Measurements from ENCODE around the gene SYNGR1. TPM values are rescaled to one million over a fixed set of nuclear protein-coding genes. Genes with fewer than 3 reads are reported as not detected.

The SYNGR1 gene
- polyA plus RNA-seq, 1 experiment: 65.6 TPM

- POLR2A ChIA-PET: no interaction called here
- Histone ChIP-seq H3K4me3 (ENCODE audit: low read depth, low read length) (no peak overlapping the region), H3K36me3 (ENCODE audit: control insufficient read depth, insufficient read depth, low read length) (peaks cover 42% of the 10 kb centered on the region), H3K27me3 (ENCODE audit: control insufficient read depth, insufficient read depth, low read length) (no peaks in the 10 kb centered on the region)
- CTCF ChIA-PET: interaction anchor here (1.0 to 3.1 kb wide), 2 partner anchors 9 to 110 kb away, joined by 3 to 10 read pairs; no protein-coding TSS in a partner anchor
- no peak for TF ChIP-seq CTCF (IDR thresholded peaks at IDR 0.05; ENCODE audit: insufficient read depth, low read depth, low read length)
- no peak for DNase-seq (ENCODE audit: low read depth)
Observed at GRCh38 chr22:39418696-39419095, 68.9 kb downstream of the SYNGR1 start.

- POLR2A ChIA-PET: no interaction called here
Observed at GRCh38 chr22:39419096-39419495, 69.3 kb downstream of the SYNGR1 start.

GRCh38 chr22:39419911-39420310 lies 70.1 kb downstream of the SYNGR1 start:
- no peak for DNase-seq (ENCODE audit: low read depth)
- CTCF ChIA-PET: interaction anchor here (1.0 kb wide), 1 partner anchor 8 kb away, joined by 3 read pairs; no protein-coding TSS in a partner anchor
- no peaks in the 10 kb centered on the region for H3K27me3 ChIP-seq (ENCODE audit: control insufficient read depth, insufficient read depth, low read length)
- peaks cover 41% of the 10 kb centered on the region for H3K36me3 ChIP-seq (ENCODE audit: control insufficient read depth, insufficient read depth, low read length)
- TF ChIP-seq CTCF (IDR thresholded peaks at IDR 0.05; ENCODE audit: insufficient read depth, low read depth, low read length): no peak
- POLR2A ChIA-PET: no interaction called here
- H3K4me3 ChIP-seq (ENCODE audit: low read depth, low read length): no peak overlapping the region

More at GRCh38 chr22:39419096-39419495, 69.3 kb downstream of the SYNGR1 start:
- Histone ChIP-seq H3K36me3 (ENCODE audit: control insufficient read depth, insufficient read depth, low read length) (peaks cover 42% of the 10 kb centered on the region), H3K27me3 (ENCODE audit: control insufficient read depth, insufficient read depth, low read length) (no peaks in the 10 kb centered on the region), H3K4me3 (ENCODE audit: low read depth, low read length) (no peak overlapping the region)
- no peak for DNase-seq (ENCODE audit: low read depth)
- CTCF ChIA-PET: interaction anchor here (1.0 to 3.1 kb wide), 2 partner anchors 9 to 110 kb away, joined by 3 to 10 read pairs; no protein-coding TSS in a partner anchor
- TF ChIP-seq CTCF (IDR thresholded peaks at IDR 0.05; ENCODE audit: insufficient read depth, low read depth, low read length): no peak

- Histone ChIP-seq H3K4me3 (ENCODE audit: low read depth, low read length) (no peak overlapping the region), H3K36me3 (ENCODE audit: control insufficient read depth, insufficient read depth, low read length) (peaks cover 34% of the 10 kb centered on the region), H3K27me3 (ENCODE audit: control insufficient read depth, insufficient read depth, low read length) (no peaks in the 10 kb centered on the region)
- ChIA-PET CTCF (interaction anchor here (0.6 to 1.5 kb wide), 2 partner anchors 10 to 15 kb away, joined by 3 read pairs; no protein-coding TSS in a partner anchor), POLR2A (no interaction called here)
- DNase-seq (ENCODE audit: low read depth): no peak
- TF ChIP-seq CTCF (IDR thresholded peaks at IDR 0.05; ENCODE audit: insufficient read depth, low read depth, low read length): no peak
Observed at GRCh38 chr22:39421691-39422090, 71.9 kb downstream of the SYNGR1 start.

- Histone ChIP-seq H3K4me3 (ENCODE audit: low read depth, low read length) (no peak overlapping the region), H3K27me3 (ENCODE audit: control insufficient read depth, insufficient read depth, low read length) (no peaks in the 10 kb centered on the region), H3K36me3 (ENCODE audit: control insufficient read depth, insufficient read depth, low read length) (peaks cover 34% of the 10 kb centered on the region)
- TF ChIP-seq CTCF (IDR thresholded peaks at IDR 0.05; ENCODE audit: insufficient read depth, low read depth, low read length): no peak
- POLR2A ChIA-PET: no interaction called here
- CTCF ChIA-PET: interaction anchor here (0.6 to 1.5 kb wide), 2 partner anchors 10 to 15 kb away, joined by 3 read pairs; no protein-coding TSS in a partner anchor
- no peak for DNase-seq (ENCODE audit: low read depth)
Observed at GRCh38 chr22:39422101-39422500, 72.3 kb downstream of the SYNGR1 start.
